SK-N-MC (cell line): ENCODE measurements around the gene NTN5.

ENCODE experiments used
- DNase-seq: peaks from one replicate; pipeline ENCODE4 v3.0.0-alpha.2; 2011; ENCODE audit warnings: low read depth, low spot score
- H3K27ac ChIP-seq: fragments of 200-600 bp; sonication (generic); 2 replicates; pipeline ENCODE4 v1.5.1; 2016; ENCODE audit warnings: mixed run types
- H3K36me3 ChIP-seq: fragments of 200-600 bp; sonication (generic); 2 replicates; pipeline ENCODE4 v1.6.1; 2017; ENCODE audit warnings: antibody characterized with exemption, low read length, mixed read lengths; ENCODE audit not compliant: insufficient read depth
- H3K4me3 ChIP-seq: fragments of 200-600 bp; sonication (generic); 2 replicates; pipeline ENCODE4 v1.5.1; 2016
- H3K9ac ChIP-seq: fragments of 200-600 bp; sonication (generic); 2 replicates; pipeline ENCODE4 v1.8.0; 2017; ENCODE audit warnings: mixed run types, mixed read lengths; ENCODE audit not compliant: insufficient read length
- H3K9me3 ChIP-seq: fragments of 200-600 bp; sonication (generic); 2 replicates; pipeline ENCODE4 v1.6.1; 2017; ENCODE audit warnings: low read depth, mild to moderate bottlenecking, antibody characterized with exemption, low read length, moderate library complexity, mixed read lengths
- EZH2 ChIP-seq: fragments of 200-600 bp; sonication (generic); IDR thresholded peaks from one replicate; pipeline ENCODE4 v1.6.1; 2017; ENCODE audit warnings: antibody characterized with exemption
- FOXP2 ChIP-seq: optimal IDR thresholded peaks from 2 replicates; pipeline ENCODE3; 2011; ENCODE audit warnings: mild to moderate bottlenecking, moderate library complexity; ENCODE audit not compliant: insufficient read depth; ENCODE audit errors: extremely low read length, control extremely low read depth
- POLR2AphosphoS5 ChIP-seq: IDR thresholded peaks from 2 replicates; pipeline ENCODE4 v1.6.1; 2012; ENCODE audit warnings: mild to moderate bottlenecking, low read depth, low read length, borderline replicate concordance

Gene NTN5

DNA sequence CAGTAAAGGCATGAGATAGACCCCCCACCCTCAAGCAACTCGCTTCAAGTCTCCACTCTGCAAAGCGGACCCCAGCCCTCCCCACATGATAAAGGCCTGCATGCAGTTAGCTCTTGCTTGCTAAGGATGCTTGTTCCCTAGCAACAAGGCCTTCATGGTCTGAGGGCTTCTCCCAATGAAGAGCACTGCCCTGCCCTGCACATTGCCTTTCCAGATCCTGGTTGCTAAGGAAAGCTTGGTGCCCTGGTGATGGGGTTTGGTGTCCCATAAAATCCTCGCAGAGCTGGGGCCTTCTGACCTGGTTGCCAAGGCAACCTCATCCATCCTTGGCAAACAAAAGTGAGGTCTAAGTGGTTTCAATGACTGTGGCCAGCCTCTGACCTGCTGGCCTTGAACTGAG, 41.6 kb downstream of the NTN5 start:
- TF ChIP-seq EZH2 (no peak), POLR2AphosphoS5 (no peak), FOXP2 (no peak)
- no peak overlapping the region for H3K9ac ChIP-seq
- H3K36me3 ChIP-seq = peaks cover 5% of the 10 kb centered on the region; the same call in 1 of the 2 replicates

DNA sequence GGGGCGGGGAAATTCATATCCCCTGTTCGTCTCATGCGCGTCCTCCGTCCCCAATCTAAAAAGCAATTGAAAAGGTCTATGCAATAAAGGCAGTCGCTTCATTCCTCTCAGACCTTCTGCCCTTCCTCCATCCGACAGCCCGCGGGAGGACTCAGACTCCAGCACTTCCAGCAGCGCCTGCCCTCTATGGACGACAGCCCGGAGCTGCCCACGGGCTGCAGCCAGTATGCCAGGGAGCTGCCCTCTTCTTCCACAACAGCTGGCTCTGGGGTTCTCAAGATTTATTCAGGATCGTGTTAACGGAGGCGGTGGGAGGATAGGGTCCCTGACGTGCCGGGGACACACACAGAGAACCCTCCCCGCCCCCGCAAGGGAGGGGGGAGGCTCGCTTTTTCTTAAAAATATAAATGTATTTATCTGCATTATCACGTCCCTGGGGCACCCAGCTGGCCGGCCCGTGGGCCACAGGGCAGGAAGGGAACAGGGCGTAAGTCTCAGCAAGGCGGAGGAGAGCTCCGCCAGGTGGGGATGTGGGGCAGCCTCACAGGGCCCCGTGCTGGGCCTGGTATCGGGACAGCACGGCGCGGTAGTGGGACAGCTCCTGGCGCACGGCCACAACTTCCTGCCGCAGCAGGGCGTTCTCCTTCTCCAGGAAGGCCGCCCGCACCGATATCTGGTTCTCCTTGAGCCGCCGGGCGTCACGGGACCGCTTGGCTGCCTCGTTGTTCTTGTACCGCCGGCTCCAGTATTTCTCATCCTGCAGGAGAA, 42.3 kb downstream of the NTN5 start:
- peaks cover 5% of the 10 kb centered on the region; the same call in 1 of the 2 replicates for H3K36me3 ChIP-seq
- H3K4me3 ChIP-seq = peak overlapping the region; percentile 73
- no peak for DNase-seq
- H3K9me3 ChIP-seq = no peaks in the 10 kb centered on the region
- H3K27ac ChIP-seq = peak overlapping the region; percentile 92
- peak overlapping the region; percentile 66 for H3K9ac ChIP-seq
- peak; percentile 22; the same call in 1 of the 2 replicates for TF ChIP-seq POLR2AphosphoS5
- no peak for TF ChIP-seq EZH2
- no peak for TF ChIP-seq FOXP2

More for the DNA sequence above, 41.6 kb downstream of the NTN5 start:
- H3K9me3 ChIP-seq = no peaks in the 10 kb centered on the region
- peak overlapping the region; percentile 73 for H3K4me3 ChIP-seq
- peak overlapping the region; percentile 92 for H3K27ac ChIP-seq
- DNase-seq = no peak

DNA sequence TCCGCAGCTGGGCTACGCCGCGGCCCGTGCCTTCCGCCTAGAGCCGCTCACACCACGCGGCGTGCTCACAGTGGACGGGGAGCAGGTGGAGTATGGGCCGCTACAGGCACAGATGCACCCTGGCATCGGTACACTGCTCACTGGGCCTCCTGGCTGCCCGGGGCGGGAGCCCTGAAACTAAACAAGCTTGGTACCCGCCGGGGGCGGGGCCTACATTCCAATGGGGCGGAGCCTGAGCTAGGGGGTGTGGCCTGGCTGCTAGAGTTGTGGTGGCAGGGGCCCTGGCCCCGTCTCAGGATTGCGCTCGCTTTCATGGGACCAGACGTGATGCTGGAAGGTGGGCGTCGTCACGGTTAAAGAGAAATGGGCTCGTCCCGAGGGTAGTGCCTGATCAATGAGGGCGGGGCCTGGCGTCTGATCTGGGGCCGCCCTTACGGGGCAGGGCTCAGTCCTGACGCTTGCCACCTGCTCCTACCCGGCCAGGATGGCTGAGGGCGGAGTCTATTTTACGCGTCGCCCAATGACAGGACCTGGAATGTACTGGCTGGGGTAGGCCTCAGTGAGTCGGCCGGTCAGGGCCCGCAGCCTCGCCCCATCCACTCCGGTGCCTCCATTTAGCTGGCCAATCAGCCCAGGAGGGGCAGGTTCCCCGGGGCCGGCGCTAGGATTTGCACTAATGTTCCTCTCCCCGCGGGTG, 43.1 kb downstream of the NTN5 start:
- TF ChIP-seq FOXP2 (no peak), POLR2AphosphoS5 (peak; percentile 65), EZH2 (no peak)
- Histone ChIP-seq H3K9ac (peak overlapping the region; percentile 66), H3K4me3 (peak overlapping the region; percentile 73), H3K9me3 (no peaks in the 10 kb centered on the region), H3K27ac (peak overlapping the region; percentile 92), H3K36me3 (peaks cover 5% of the 10 kb centered on the region; the same call in 1 of the 2 replicates)
- no peak for DNase-seq

DNA sequence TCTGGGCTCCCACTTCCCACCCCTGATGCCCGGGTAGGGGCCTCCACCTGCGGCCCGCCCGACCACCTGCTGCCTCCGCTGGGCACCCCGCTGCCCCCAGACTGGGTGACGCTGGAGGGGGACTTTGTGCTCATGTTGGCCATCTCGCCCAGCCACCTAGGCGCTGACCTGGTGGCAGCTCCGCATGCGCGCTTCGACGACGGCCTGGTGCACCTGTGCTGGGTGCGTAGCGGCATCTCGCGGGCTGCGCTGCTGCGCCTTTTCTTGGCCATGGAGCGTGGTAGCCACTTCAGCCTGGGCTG, 43.6 kb downstream of the NTN5 start:
- DNase-seq = no peak
- Histone ChIP-seq H3K27ac (no peak overlapping the region), H3K4me3 (no peak overlapping the region; the same call in 1 of the 2 replicates), H3K36me3 (peaks cover 5% of the 10 kb centered on the region; the same call in 1 of the 2 replicates), H3K9me3 (no peaks in the 10 kb centered on the region), H3K9ac (no peak overlapping the region)
- TF ChIP-seq FOXP2 = no peak
- TF ChIP-seq EZH2 = no peak
- no peak for TF ChIP-seq POLR2AphosphoS5

DNA sequence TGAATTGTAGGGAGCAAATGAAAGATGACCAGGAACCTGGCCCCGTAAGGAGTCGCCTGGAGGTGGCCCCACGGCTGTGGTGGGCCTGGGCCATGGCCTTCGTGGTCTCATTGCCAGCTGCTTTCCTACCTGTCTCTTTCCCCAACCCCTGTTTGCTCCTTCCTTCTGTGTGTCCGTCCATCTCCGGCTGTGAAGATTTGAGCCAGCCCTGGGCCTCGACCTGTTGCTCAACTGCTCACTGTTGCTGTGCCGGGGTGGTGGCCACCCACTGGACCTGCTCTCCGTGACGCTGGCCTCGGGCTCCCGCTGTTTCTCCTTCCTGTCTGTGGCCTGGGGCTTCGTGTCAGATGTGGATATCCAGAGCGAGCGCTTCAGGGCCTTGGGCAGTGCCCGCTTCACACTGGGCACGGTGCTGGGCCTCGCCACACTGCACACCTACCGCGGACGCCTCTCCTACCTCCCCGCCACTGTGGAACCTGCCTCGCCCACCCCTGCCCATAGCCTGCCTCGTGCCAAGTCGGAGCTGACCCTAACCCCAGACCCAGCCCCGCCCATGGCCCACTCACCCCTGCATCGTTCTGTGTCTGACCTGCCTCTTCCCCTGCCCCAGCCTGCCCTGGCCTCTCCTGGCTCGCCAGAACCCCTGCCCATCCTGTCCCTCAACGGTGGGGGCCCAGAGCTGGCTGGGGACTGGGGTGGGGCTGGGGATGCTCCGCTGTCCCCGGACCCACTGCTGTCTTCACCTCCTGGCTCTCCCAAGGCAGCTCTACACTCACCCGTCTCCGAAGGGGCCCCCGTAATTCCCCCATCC, 44.1 kb downstream of the NTN5 start:
- no peak overlapping the region for H3K27ac ChIP-seq
- peaks cover 5% of the 10 kb centered on the region; the same call in 1 of the 2 replicates for H3K36me3 ChIP-seq
- no peaks in the 10 kb centered on the region for H3K9me3 ChIP-seq

DNA sequence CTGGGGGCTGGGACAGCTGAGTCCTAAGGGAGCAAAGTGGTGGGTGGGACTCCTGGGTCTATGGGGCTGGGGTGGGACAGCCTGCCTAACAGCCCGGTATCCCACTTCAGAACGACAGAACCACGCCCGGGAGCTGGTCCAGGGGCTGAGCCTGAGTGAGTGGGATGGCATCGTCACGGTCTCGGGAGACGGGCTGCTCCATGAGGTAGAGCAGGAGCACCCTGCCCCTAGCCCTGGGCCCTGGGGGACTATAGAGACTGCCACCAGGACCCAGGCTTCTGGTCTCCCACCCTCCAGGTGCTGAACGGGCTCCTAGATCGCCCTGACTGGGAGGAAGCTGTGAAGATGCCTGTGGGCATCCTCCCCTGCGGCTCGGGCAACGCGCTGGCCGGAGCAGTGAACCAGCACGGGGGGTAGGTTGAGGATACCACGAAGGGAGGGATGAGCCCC, 44.9 kb downstream of the NTN5 start:
- peaks cover 5% of the 10 kb centered on the region; the same call in 1 of the 2 replicates for H3K36me3 ChIP-seq
- DNase-seq = no peak
- TF ChIP-seq EZH2 (no peak), FOXP2 (no peak), POLR2AphosphoS5 (no peak)
- H3K9me3 ChIP-seq = no peaks in the 10 kb centered on the region
- H3K4me3 ChIP-seq = no peak overlapping the region
- H3K27ac ChIP-seq = no peak overlapping the region
- H3K9ac ChIP-seq = no peak overlapping the region

More for the DNA sequence above, 44.1 kb downstream of the NTN5 start:
- TF ChIP-seq FOXP2 (no peak), POLR2AphosphoS5 (no peak), EZH2 (no peak)
- Histone ChIP-seq H3K4me3 (no peak overlapping the region), H3K9ac (no peak overlapping the region)
- no peak for DNase-seq

DNA sequence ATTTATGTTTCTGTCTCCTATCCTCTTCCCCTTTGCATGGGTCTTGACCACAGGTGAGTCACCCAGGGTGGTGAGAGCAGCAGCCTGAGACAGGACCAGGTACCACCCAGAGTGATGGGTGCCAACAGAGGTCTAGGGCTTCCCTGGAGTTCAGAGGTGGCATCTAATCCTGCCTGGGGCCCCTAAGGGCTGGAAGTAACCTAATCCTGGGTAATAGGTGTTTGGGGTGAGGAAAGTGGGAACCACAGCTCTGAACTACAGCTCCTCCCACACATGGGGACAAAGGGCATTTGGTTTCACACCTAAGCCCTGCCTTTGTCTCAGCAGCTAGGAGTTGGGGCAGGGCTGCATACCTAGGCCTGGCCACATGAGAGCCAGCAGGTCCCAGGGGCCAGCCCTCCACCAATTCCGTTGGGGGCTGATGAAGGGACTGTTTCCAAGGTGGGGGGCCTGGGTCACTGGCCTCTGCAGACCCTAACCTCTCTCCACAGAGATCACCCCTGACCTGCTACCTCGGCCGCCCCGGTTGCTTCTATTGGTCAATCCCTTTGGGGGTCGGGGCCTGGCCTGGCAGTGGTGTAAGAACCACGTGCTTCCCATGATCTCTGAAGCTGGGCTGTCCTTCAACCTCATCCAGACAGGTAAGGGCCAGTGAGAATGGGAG, 45.5 kb downstream of the NTN5 start:
- peaks cover 5% of the 10 kb centered on the region; the same call in 1 of the 2 replicates for H3K36me3 ChIP-seq
- H3K9me3 ChIP-seq = no peaks in the 10 kb centered on the region
- TF ChIP-seq POLR2AphosphoS5 (no peak), FOXP2 (no peak), EZH2 (no peak)
- H3K27ac ChIP-seq = peak overlapping the region; percentile 19; the same call in 1 of the 2 replicates
- no peak overlapping the region for H3K4me3 ChIP-seq
- no peak overlapping the region for H3K9ac ChIP-seq
- no peak for DNase-seq

DNA sequence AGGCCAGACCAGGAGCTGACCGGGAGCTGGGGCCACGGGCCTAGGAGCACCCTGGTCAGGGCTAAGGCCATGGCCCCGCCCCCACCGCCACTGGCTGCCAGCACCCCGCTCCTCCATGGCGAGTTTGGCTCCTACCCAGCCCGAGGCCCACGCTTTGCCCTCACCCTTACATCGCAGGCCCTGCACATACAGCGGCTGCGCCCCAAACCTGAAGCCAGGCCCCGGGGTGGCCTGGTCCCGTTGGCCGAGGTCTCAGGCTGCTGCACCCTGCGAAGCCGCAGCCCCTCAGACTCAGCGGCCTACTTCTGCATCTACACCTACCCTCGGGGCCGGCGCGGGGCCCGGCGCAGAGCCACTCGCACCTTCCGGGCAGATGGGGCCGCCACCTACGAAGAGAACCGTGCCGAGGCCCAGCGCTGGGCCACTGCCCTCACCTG, 46.9 kb downstream of the NTN5 start:
- H3K4me3 ChIP-seq = no peak overlapping the region
- no peak for TF ChIP-seq POLR2AphosphoS5
- no peak for TF ChIP-seq FOXP2
- no peak for TF ChIP-seq EZH2
- H3K36me3 ChIP-seq = no peaks in the 10 kb centered on the region; the same call in 1 of the 2 replicates
- H3K9me3 ChIP-seq = no peaks in the 10 kb centered on the region
- H3K27ac ChIP-seq = no peak overlapping the region
- no peak overlapping the region for H3K9ac ChIP-seq
- DNase-seq = no peak
